ENCODE measurements around the gene GPRC5C.

- TF ChIP-seq POLR2A (IDR thresholded peaks at IDR 0.05; ENCODE audit: low read length) (no peak), CTCF (IDR thresholded peaks at IDR 0.05) (no peak), CHD4 (IDR thresholded peaks at IDR 0.05; ENCODE audit: borderline replicate concordance) (no peak), MYC (IDR thresholded peaks at IDR 0.05; ENCODE audit: borderline replicate concordance, low read length) (no peak), HDAC2 (IDR thresholded peaks at IDR 0.05) (no peak), RFX5 (IDR thresholded peaks at IDR 0.05) (no peak), HOXA7 (CRISPR knock-in tag; IDR thresholded peaks at IDR 0.05) (no peak), MAZ (IDR thresholded peaks at IDR 0.05; ENCODE audit: borderline replicate concordance, low read depth, low read length) (no peak), EP300 (IDR thresholded peaks at IDR 0.05) (no peak), EHMT2 (IDR thresholded peaks at IDR 0.05; ENCODE audit: low read depth) (no peak), MAX (IDR thresholded peaks at IDR 0.05) (no peak)
- TF ChIP-seq, protein P1, sequence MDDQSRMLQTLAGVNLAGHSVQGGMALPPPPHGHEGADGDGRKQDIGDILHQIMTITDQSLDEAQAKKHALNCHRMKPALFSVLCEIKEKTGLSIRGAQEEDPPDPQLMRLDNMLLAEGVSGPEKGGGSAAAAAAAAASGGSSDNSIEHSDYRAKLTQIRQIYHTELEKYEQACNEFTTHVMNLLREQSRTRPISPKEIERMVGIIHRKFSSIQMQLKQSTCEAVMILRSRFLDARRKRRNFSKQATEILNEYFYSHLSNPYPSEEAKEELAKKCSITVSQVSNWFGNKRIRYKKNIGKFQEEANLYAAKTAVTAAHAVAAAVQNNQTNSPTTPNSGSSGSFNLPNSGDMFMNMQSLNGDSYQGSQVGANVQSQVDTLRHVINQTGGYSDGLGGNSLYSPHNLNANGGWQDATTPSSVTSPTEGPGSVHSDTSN (IDR thresholded peaks at IDR 0.05): no peak
These were observed 46.7 kb upstream of the GPRC5C start for GRCh38 chr17:74385201-74385600.
